Neural progenitor cell (in vitro differentiated cells): Measurements from ENCODE around the gene CRACDL. TPM values are rescaled to one million over a fixed set of nuclear protein-coding genes. Genes with fewer than 3 reads are reported as not detected.

Experiments
- DNase-seq: peaks from one replicate; pipeline ENCODE4 v3.0.0-alpha.2; 2016; ENCODE audit warnings: low spot score
- H2AFZ ChIP-seq: fragments of 200-600 bp; sonication (generic); replicated peaks from 2 replicates; pipeline ENCODE4 v1.6.1; 2016; ENCODE audit warnings: antibody characterized with exemption
- H3F3A ChIP-seq: fragments of 200-600 bp; sonication (generic); 2 replicates; pipeline ENCODE4 v1.6.1; 2016; ENCODE audit warnings: antibody characterized with exemption, low read depth
- H3K27ac ChIP-seq: fragments of 200-600 bp; sonication (generic); 2 replicates; pipeline ENCODE4 v1.5.1; 2016; ENCODE audit warnings: mild to moderate bottlenecking
- H3K27me3 ChIP-seq: fragments of 200-600 bp; sonication (generic); 2 replicates; pipeline ENCODE4 v1.6.1; 2016; ENCODE audit warnings: mild to moderate bottlenecking, moderate library complexity
- H3K36me3 ChIP-seq: fragments of 200-600 bp; sonication (generic); 2 replicates; pipeline ENCODE4 v1.5.1; 2016
- H3K4me1 ChIP-seq: fragments of 200-600 bp; sonication (generic); 2 replicates; pipeline ENCODE4 v1.6.1; 2016; ENCODE audit warnings: mixed run types
- H3K4me2 ChIP-seq: fragments of 200-600 bp; sonication (generic); 2 replicates; pipeline ENCODE4 v1.6.1; 2016
- H3K4me3 ChIP-seq: fragments of 200-600 bp; sonication (generic); 2 replicates; pipeline ENCODE4 v1.5.1; 2016
- H3K79me2 ChIP-seq: fragments of 200-600 bp; sonication (generic); 2 replicates; pipeline ENCODE4 v1.6.1; 2016; ENCODE audit warnings: low read depth
- H3K9ac ChIP-seq: fragments of 200-600 bp; sonication (generic); 2 replicates; pipeline ENCODE4 v1.6.1; 2016
- H3K9me3 ChIP-seq: fragments of 200-600 bp; sonication (generic); 2 replicates; pipeline ENCODE4 v1.5.1; 2016; ENCODE audit warnings: low read depth
- H4K20me1 ChIP-seq: fragments of 200-600 bp; sonication (generic); 2 replicates; pipeline ENCODE4 v1.6.1; 2016; ENCODE audit warnings: low read depth
- H3K27ac Mint-ChIP-seq: 3 replicates; pipeline ENCODE4 v1.8.0; 2021; ENCODE audit warnings: mixed read lengths
- H3K27me3 Mint-ChIP-seq: 2 replicates; pipeline ENCODE4 v1.8.0; 2022; ENCODE audit warnings: low read depth, mild to moderate bottlenecking, inconsistent platforms, moderate library complexity, mixed read lengths; ENCODE audit not compliant: insufficient read depth
- H3K36me3 Mint-ChIP-seq: 3 replicates; pipeline ENCODE4 v1.8.0; 2021; ENCODE audit warnings: mixed read lengths
- H3K4me1 Mint-ChIP-seq: 3 replicates; pipeline ENCODE4 v1.8.0; 2021; ENCODE audit warnings: mixed read lengths
- H3K4me3 Mint-ChIP-seq: 3 replicates; pipeline ENCODE4 v1.8.0; 2021; ENCODE audit warnings: mild to moderate bottlenecking, moderate library complexity, mixed read lengths
- H3K9me3 Mint-ChIP-seq: 3 replicates; pipeline ENCODE4 v1.8.0; 2020; ENCODE audit warnings: mixed read lengths
- EZH2 ChIP-seq: fragments of 200-600 bp; sonication (generic); IDR thresholded peaks from 2 replicates; pipeline ENCODE4 v1.6.1; 2017; ENCODE audit warnings: antibody characterized with exemption, mild to moderate bottlenecking, moderate library complexity
- EZH2phosphoT487 ChIP-seq: fragments of 200-600 bp; sonication (generic); IDR thresholded peaks from 2 replicates; pipeline ENCODE4 v1.6.1; 2017; ENCODE audit warnings: antibody characterized with exemption
- total RNA-seq: library from RNA; depleted of rRNA; stranded (reverse); fragments of >200 nt; gene quantifications from 2 replicates; pipeline ENCODE4 v1.2.3, GENCODE V29; 2015; ENCODE audit warnings: low replicate concordance
- TF ChIP-seq, protein P1 (sequence below): fragments of 200-600 bp; sonication (generic); IDR thresholded peaks from 2 replicates; pipeline ENCODE4 v1.5.1; 2017; ENCODE audit warnings: antibody characterized with exemption, mild to moderate bottlenecking

Gene CRACDL
- total RNA-seq, 1 donor from 2014 or later: 0.07 TPM

DNA sequence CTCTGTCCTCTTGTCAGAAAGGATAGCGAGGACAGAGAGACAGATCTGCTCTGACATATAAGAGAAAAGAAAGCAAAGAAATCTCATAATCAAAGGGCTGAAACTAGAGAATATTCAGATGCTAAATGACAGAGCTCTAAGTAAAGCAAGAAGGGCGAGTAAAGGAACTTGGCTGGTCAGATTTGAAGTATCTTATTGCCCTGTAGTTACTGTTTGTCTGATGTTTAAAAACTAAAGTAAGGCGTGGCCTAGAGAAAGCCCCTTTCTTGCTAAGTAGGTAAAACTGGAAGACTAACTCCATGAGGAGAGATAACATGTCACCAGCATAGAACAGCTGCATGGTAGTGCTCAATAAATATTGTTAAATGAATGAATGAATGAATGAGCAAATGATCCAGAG, 70.0 kb downstream of the CRACDL start:
- H4K20me1 ChIP-seq: no peaks in the 10 kb centered on the region
- H3F3A ChIP-seq: no peaks in the 10 kb centered on the region
- H2AFZ ChIP-seq: no peak overlapping the region
- H3K27ac ChIP-seq: no peak overlapping the region
- Mint-ChIP-seq H3K36me3 (no peaks in the 10 kb centered on the region), H3K27me3 (peaks cover 2% of the 10 kb centered on the region), H3K9me3 (peaks cover 5% of the 10 kb centered on the region), H3K27ac (no peak overlapping the region), H3K4me1 (peaks cover 5% of the 10 kb centered on the region), H3K4me3 (no peak overlapping the region)
- H3K9ac ChIP-seq: no peak overlapping the region
- no peak overlapping the region for H3K4me2 ChIP-seq
- no peaks in the 10 kb centered on the region for H3K36me3 ChIP-seq
- no peak for DNase-seq
- TF ChIP-seq EZH2phosphoT487: no peak
- TF ChIP-seq, protein P1, sequence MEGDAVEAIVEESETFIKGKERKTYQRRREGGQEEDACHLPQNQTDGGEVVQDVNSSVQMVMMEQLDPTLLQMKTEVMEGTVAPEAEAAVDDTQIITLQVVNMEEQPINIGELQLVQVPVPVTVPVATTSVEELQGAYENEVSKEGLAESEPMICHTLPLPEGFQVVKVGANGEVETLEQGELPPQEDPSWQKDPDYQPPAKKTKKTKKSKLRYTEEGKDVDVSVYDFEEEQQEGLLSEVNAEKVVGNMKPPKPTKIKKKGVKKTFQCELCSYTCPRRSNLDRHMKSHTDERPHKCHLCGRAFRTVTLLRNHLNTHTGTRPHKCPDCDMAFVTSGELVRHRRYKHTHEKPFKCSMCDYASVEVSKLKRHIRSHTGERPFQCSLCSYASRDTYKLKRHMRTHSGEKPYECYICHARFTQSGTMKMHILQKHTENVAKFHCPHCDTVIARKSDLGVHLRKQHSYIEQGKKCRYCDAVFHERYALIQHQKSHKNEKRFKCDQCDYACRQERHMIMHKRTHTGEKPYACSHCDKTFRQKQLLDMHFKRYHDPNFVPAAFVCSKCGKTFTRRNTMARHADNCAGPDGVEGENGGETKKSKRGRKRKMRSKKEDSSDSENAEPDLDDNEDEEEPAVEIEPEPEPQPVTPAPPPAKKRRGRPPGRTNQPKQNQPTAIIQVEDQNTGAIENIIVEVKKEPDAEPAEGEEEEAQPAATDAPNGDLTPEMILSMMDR: no peak
- TF ChIP-seq EZH2: no peak
- no peaks in the 10 kb centered on the region for H3K4me1 ChIP-seq
- H3K27me3 ChIP-seq: no peaks in the 10 kb centered on the region
- no peak overlapping the region for H3K4me3 ChIP-seq
- H3K79me2 ChIP-seq: no peaks in the 10 kb centered on the region
- no peaks in the 10 kb centered on the region for H3K9me3 ChIP-seq

DNA sequence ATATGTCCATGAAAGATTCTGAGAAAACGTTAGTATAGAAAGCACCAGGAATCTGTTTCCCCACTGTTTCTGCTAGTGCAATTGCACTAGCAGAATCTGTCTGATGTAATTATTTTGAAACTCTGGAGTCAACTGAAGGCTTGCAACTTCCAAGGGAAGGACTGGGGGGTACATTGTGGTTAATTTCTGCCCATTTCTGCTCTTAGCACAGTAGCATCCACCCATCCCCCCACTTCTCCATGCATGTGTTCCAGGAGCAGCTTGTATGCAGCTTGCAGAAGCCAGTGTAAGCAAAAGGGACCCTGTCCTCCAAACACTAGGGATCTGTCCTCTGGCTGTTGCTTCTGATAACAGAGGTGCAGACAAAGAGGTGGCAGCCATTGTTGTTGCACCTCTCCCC, 74.4 kb downstream of the CRACDL start:
- H3K27me3 Mint-ChIP-seq: peaks cover 2% of the 10 kb centered on the region

DNA sequence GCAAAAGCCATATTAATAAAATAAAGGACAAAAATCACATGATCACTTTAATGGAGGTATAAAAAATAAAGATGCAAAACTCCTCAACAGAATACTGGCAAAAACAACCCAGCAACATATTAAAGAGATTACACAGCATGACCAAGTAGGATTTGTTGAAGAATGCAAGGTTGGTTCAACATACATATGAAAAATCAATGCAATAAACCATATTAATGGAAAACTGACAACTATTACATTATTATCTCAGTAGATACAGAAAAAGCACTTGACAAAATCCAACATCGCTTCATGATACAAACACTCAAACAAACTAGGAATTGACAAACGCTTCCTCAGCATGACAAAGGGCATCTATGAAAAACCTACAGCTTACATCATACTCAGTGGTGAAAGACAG, 76.7 kb downstream of the CRACDL start:
- H3K79me2 ChIP-seq: no peaks in the 10 kb centered on the region
- no peak overlapping the region for H3K27ac Mint-ChIP-seq
- no peaks in the 10 kb centered on the region for H3K36me3 ChIP-seq

More for the DNA sequence above, 74.4 kb downstream of the CRACDL start:
- Histone ChIP-seq H3K9ac (no peak overlapping the region), H3K27me3 (no peaks in the 10 kb centered on the region), H3K4me2 (no peak overlapping the region), H4K20me1 (no peaks in the 10 kb centered on the region), H3K4me3 (no peak overlapping the region), H3K9me3 (peaks cover 10% of the 10 kb centered on the region), H3K27ac (no peak overlapping the region), H3F3A (no peaks in the 10 kb centered on the region), H2AFZ (no peak overlapping the region), H3K4me1 (no peaks in the 10 kb centered on the region), H3K79me2 (no peaks in the 10 kb centered on the region), H3K36me3 (no peaks in the 10 kb centered on the region)
- DNase-seq: no peak
- Mint-ChIP-seq H3K9me3 (peaks cover 19% of the 10 kb centered on the region), H3K4me3 (no peak overlapping the region), H3K27ac (no peak overlapping the region), H3K36me3 (no peaks in the 10 kb centered on the region), H3K4me1 (no peaks in the 10 kb centered on the region)
- TF ChIP-seq EZH2 (no peak), EZH2phosphoT487 (no peak)
- TF ChIP-seq, protein P1: no peak

More for the DNA sequence above, 76.7 kb downstream of the CRACDL start:
- H3F3A ChIP-seq: no peaks in the 10 kb centered on the region
- H3K9me3 ChIP-seq: peaks cover 10% of the 10 kb centered on the region
- no peaks in the 10 kb centered on the region for H3K4me1 ChIP-seq
- no peak overlapping the region for H3K4me3 ChIP-seq
- H2AFZ ChIP-seq: no peak overlapping the region
- no peak overlapping the region for H3K27ac ChIP-seq
- no peak overlapping the region for H3K9ac ChIP-seq
- Mint-ChIP-seq H3K4me1 (no peaks in the 10 kb centered on the region), H3K4me3 (no peak overlapping the region), H3K27me3 (peaks cover 2% of the 10 kb centered on the region), H3K9me3 (peaks cover 19% of the 10 kb centered on the region), H3K36me3 (no peaks in the 10 kb centered on the region)
- H3K27me3 ChIP-seq: no peaks in the 10 kb centered on the region
- H3K4me2 ChIP-seq: no peak overlapping the region
- no peak for DNase-seq
- TF ChIP-seq EZH2: no peak
- TF ChIP-seq, protein P1: no peak
- no peak for TF ChIP-seq EZH2phosphoT487
- no peaks in the 10 kb centered on the region for H4K20me1 ChIP-seq
